ENCODE data around the gene ANKRD55.

ANKRD55 gene

GRCh38 chr5:56101180-56101579 lies 131.9 kb downstream of the ANKRD55 start:
- H3K27me3 ChIP-seq (ENCODE audit: control insufficient read depth, insufficient read depth, low read length) = no peaks in the 10 kb centered on the region
- no peaks in the 10 kb centered on the region; the same call in 1 of the 2 replicates for H3K9me3 ChIP-seq (ENCODE audit: control insufficient read depth, insufficient read depth, low read depth, low read length)
- H3K9ac ChIP-seq (ENCODE audit: low read length) = no peak overlapping the region
- H3K4me1 ChIP-seq (ENCODE audit: control insufficient read depth, insufficient read depth, low read length) = no peaks in the 10 kb centered on the region
- H3K4me3 ChIP-seq (ENCODE audit: low read depth, low read length) = no peak overlapping the region
- no peaks in the 10 kb centered on the region for H3K36me3 ChIP-seq (ENCODE audit: control insufficient read depth, insufficient read depth, low read length)
- H3K27ac ChIP-seq (ENCODE audit: low read depth, low read length) = no peak overlapping the region

- no peaks in the 10 kb centered on the region for H3K4me1 ChIP-seq (ENCODE audit: control insufficient read depth, insufficient read depth, low read length)
- no peak overlapping the region for H3K9ac ChIP-seq (ENCODE audit: low read length)
- H3K4me3 ChIP-seq (ENCODE audit: low read depth, low read length) = no peak overlapping the region
- H3K27ac ChIP-seq (ENCODE audit: low read depth, low read length) = no peak overlapping the region
- H3K27me3 ChIP-seq (ENCODE audit: control insufficient read depth, insufficient read depth, low read length) = no peaks in the 10 kb centered on the region
- no peaks in the 10 kb centered on the region; the same call in 1 of the 2 replicates for H3K9me3 ChIP-seq (ENCODE audit: control insufficient read depth, insufficient read depth, low read depth, low read length)
- no peaks in the 10 kb centered on the region for H3K36me3 ChIP-seq (ENCODE audit: control insufficient read depth, insufficient read depth, low read length)
These were observed 132.5 kb downstream of the ANKRD55 start for GRCh38 chr5:56100439-56101176.

DNA sequence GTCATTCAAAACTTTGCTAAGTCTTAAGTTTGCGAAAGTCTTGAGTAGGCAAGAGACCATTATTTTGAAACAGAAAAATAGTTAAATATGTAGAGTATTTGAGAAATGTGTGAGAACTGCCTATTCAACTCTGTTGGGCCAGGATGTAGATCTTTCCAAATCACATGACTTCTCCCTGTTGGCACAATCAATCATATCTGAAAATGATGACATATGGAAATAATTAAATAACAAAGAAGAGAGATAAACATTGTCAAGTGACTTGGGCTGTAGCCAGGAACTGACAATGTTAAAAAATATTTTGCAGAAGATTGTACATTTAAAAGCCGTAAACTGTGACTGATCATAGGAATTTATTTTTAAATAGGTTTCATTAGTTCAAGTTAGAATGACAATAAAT lies 133.8 kb downstream of the ANKRD55 start:
- Histone ChIP-seq H3K27me3 (ENCODE audit: control insufficient read depth, insufficient read depth, low read length) (no peaks in the 10 kb centered on the region), H3K9me3 (ENCODE audit: control insufficient read depth, insufficient read depth, low read depth, low read length) (no peaks in the 10 kb centered on the region; the same call in 1 of the 2 replicates), H3K4me1 (ENCODE audit: control insufficient read depth, insufficient read depth, low read length) (no peaks in the 10 kb centered on the region), H3K27ac (ENCODE audit: low read depth, low read length) (no peak overlapping the region), H3K4me3 (ENCODE audit: low read depth, low read length) (no peak overlapping the region), H3K9ac (ENCODE audit: low read length) (no peak overlapping the region), H3K36me3 (ENCODE audit: control insufficient read depth, insufficient read depth, low read length) (no peaks in the 10 kb centered on the region)

GRCh38 chr5:56097055-56097454 lies 136.1 kb downstream of the ANKRD55 start:
- no peak overlapping the region for H3K27ac ChIP-seq (ENCODE audit: low read depth, low read length)
- H3K4me3 ChIP-seq (ENCODE audit: low read depth, low read length) = no peak overlapping the region
- H3K36me3 ChIP-seq (ENCODE audit: control insufficient read depth, insufficient read depth, low read length) = no peaks in the 10 kb centered on the region
- no peaks in the 10 kb centered on the region for H3K4me1 ChIP-seq (ENCODE audit: control insufficient read depth, insufficient read depth, low read length)
- no peaks in the 10 kb centered on the region for H3K27me3 ChIP-seq (ENCODE audit: control insufficient read depth, insufficient read depth, low read length)
- H3K9ac ChIP-seq (ENCODE audit: low read length) = no peak overlapping the region
- no peaks in the 10 kb centered on the region; the same call in 1 of the 2 replicates for H3K9me3 ChIP-seq (ENCODE audit: control insufficient read depth, insufficient read depth, low read depth, low read length)

- H3K4me3 ChIP-seq (ENCODE audit: low read depth, low read length) = no peak overlapping the region
- no peaks in the 10 kb centered on the region for H3K4me1 ChIP-seq (ENCODE audit: control insufficient read depth, insufficient read depth, low read length)
- no peaks in the 10 kb centered on the region for H3K27me3 ChIP-seq (ENCODE audit: control insufficient read depth, insufficient read depth, low read length)
- no peaks in the 10 kb centered on the region for H3K9me3 ChIP-seq (ENCODE audit: control insufficient read depth, insufficient read depth, low read depth, low read length)
- H3K27ac ChIP-seq (ENCODE audit: low read depth, low read length) = no peak overlapping the region
- no peaks in the 10 kb centered on the region for H3K36me3 ChIP-seq (ENCODE audit: control insufficient read depth, insufficient read depth, low read length)
- H3K9ac ChIP-seq (ENCODE audit: low read length) = no peak overlapping the region
These were observed 137.5 kb downstream of the ANKRD55 start for GRCh38 chr5:56095579-56096102.

DNA sequence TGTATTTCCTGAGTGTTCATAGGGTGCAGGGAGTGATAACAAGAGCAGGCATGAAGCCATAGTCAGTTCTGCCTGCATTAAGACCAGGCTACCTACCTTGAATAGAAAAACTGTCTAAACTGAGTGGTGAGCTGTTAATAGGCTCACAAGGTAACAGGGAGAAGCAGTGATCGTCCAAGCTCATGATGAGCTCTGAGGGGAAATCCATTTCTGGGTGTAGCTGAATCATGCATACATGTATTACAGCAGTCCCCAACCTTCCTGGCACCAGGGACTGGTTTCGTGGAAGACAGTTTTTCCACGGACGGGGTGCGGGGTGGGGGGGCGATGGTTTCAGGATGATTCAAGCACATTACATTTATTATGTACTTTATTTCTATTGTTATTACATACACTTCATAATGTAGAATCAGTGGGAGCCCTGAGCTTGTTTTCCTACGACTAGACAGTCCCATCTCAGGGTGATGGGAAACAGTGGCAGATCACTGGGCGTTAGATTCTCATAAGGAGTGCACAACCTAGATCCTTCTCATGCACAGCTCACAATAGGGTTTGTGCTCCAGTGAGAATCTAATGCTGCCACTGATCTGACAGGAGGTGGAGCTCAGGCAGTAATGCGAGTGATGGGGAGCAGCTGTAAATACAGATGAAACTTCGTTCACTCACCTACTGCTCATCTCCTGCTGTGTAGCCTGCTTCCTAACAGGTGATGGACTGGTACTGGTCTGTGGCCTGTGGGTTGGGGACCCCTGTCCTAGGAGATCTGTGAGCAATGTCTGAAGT lies 138.4 kb downstream of the ANKRD55 start:
- H3K9ac ChIP-seq (ENCODE audit: low read length) = no peak overlapping the region
- no peaks in the 10 kb centered on the region for H3K4me1 ChIP-seq (ENCODE audit: control insufficient read depth, insufficient read depth, low read length)
- no peak overlapping the region for H3K4me3 ChIP-seq (ENCODE audit: low read depth, low read length)
- no peak overlapping the region for H3K27ac ChIP-seq (ENCODE audit: low read depth, low read length)
- no peaks in the 10 kb centered on the region for H3K36me3 ChIP-seq (ENCODE audit: control insufficient read depth, insufficient read depth, low read length)
- H3K27me3 ChIP-seq (ENCODE audit: control insufficient read depth, insufficient read depth, low read length) = no peaks in the 10 kb centered on the region
- H3K9me3 ChIP-seq (ENCODE audit: control insufficient read depth, insufficient read depth, low read depth, low read length) = no peaks in the 10 kb centered on the region

- Histone ChIP-seq H3K27ac (ENCODE audit: low read depth, low read length) (no peak overlapping the region), H3K4me3 (ENCODE audit: low read depth, low read length) (no peak overlapping the region), H3K9me3 (ENCODE audit: control insufficient read depth, insufficient read depth, low read depth, low read length) (no peaks in the 10 kb centered on the region), H3K4me1 (ENCODE audit: control insufficient read depth, insufficient read depth, low read length) (peaks cover 3% of the 10 kb centered on the region; the same call in 1 of the 2 replicates), H3K36me3 (ENCODE audit: control insufficient read depth, insufficient read depth, low read length) (no peaks in the 10 kb centered on the region), H3K9ac (ENCODE audit: low read length) (no peak overlapping the region), H3K27me3 (ENCODE audit: control insufficient read depth, insufficient read depth, low read length) (no peaks in the 10 kb centered on the region)
These were observed 139.2 kb downstream of the ANKRD55 start for GRCh38 chr5:56093970-56094369.

- no peaks in the 10 kb centered on the region for H3K27me3 ChIP-seq (ENCODE audit: control insufficient read depth, insufficient read depth, low read length)
- H3K4me1 ChIP-seq (ENCODE audit: control insufficient read depth, insufficient read depth, low read length) = peaks cover 5% of the 10 kb centered on the region; the same call in 1 of the 2 replicates
- no peaks in the 10 kb centered on the region for H3K36me3 ChIP-seq (ENCODE audit: control insufficient read depth, insufficient read depth, low read length)
- no peak overlapping the region for H3K4me3 ChIP-seq (ENCODE audit: low read depth, low read length)
- H3K27ac ChIP-seq (ENCODE audit: low read depth, low read length) = no peak overlapping the region
- H3K9ac ChIP-seq (ENCODE audit: low read length) = no peak overlapping the region
- no peaks in the 10 kb centered on the region for H3K9me3 ChIP-seq (ENCODE audit: control insufficient read depth, insufficient read depth, low read depth, low read length)
These were observed 141.0 kb downstream of the ANKRD55 start for GRCh38 chr5:56092115-56092514.

- Histone ChIP-seq H3K27me3 (ENCODE audit: control insufficient read depth, insufficient read depth, low read length) (no peaks in the 10 kb centered on the region), H3K27ac (ENCODE audit: low read depth, low read length) (no peak overlapping the region), H3K36me3 (ENCODE audit: control insufficient read depth, insufficient read depth, low read length) (no peaks in the 10 kb centered on the region), H3K4me3 (ENCODE audit: low read depth, low read length) (no peak overlapping the region), H3K4me1 (ENCODE audit: control insufficient read depth, insufficient read depth, low read length) (peaks cover 5% of the 10 kb centered on the region; the same call in 1 of the 2 replicates), H3K9ac (ENCODE audit: low read length) (no peak overlapping the region), H3K9me3 (ENCODE audit: control insufficient read depth, insufficient read depth, low read depth, low read length) (no peaks in the 10 kb centered on the region)
These were observed 141.5 kb downstream of the ANKRD55 start for GRCh38 chr5:56091664-56092063.

DNA sequence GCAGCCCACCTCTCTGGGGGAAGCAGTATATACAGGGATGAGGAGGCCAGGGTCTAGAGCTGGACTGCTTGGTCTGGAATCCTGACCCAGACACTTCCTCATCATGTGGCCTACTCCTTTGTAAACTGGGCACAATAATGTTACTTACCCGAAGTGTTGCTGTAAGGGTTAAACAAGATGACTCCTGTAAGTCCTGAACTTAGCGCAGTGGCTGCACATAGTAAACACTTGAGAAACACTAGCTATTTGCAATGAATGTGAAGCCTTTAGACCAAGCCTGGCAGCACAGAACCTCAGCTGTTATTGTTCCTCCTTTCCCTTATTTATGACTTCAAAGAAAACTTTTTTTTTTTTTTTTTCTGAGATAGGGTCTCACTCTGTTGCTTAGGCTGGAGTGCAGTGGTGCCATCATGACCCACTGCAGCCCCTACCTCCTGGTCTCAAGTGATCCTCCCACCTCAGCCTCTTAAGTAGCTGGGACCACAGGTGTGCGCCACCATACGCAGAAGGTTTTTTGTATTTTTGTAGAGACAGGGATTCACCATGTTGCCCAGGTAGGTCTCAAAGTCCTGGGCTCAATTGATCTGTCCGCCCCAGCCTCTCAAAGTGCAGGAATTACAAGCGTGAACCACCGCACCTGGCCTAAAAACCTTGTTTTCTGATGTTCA lies 142.2 kb downstream of the ANKRD55 start:
- no peak overlapping the region for H3K27ac ChIP-seq (ENCODE audit: low read depth, low read length)
- no peaks in the 10 kb centered on the region for H3K9me3 ChIP-seq (ENCODE audit: control insufficient read depth, insufficient read depth, low read depth, low read length)
- no peak overlapping the region for H3K9ac ChIP-seq (ENCODE audit: low read length)
- H3K27me3 ChIP-seq (ENCODE audit: control insufficient read depth, insufficient read depth, low read length) = no peaks in the 10 kb centered on the region
- H3K36me3 ChIP-seq (ENCODE audit: control insufficient read depth, insufficient read depth, low read length) = no peaks in the 10 kb centered on the region
- H3K4me1 ChIP-seq (ENCODE audit: control insufficient read depth, insufficient read depth, low read length) = peaks cover 5% of the 10 kb centered on the region; the same call in 1 of the 2 replicates
- H3K4me3 ChIP-seq (ENCODE audit: low read depth, low read length) = no peak overlapping the region

Measured in HUES6 (cell line).